Germinal center (tissue), 1 donor: Measurements from ENCODE around the gene CACHD1.

Experiments
- DNase-seq: peaks from one replicate; pipeline ENCODE4 v3.0.0; 2012; ENCODE audit warnings: mixed read lengths, low spot score

The CACHD1 gene

GRCh38 chr1:64523413-64524337 is 53.7 kb downstream of the CACHD1 start:
- DNase-seq: no peak

- DNase-seq: no peak
Measured at GRCh38 chr1:64524614-64525013, 54.7 kb downstream of the CACHD1 start.

GRCh38 chr1:64525116-64525686 is 55.3 kb downstream of the CACHD1 start:
- no peak for DNase-seq

- DNase-seq: no peak
Measured at GRCh38 chr1:64526312-64526711, 56.4 kb downstream of the CACHD1 start.

GRCh38 chr1:64527165-64527564 is 57.2 kb downstream of the CACHD1 start:
- no peak for DNase-seq

GRCh38 chr1:64527786-64528185 is 57.9 kb downstream of the CACHD1 start:
- DNase-seq: no peak

- no peak for DNase-seq
Measured at GRCh38 chr1:64530969-64531692, 61.2 kb downstream of the CACHD1 start.

- no peak for DNase-seq
Measured at GRCh38 chr1:64532646-64533045, 62.7 kb downstream of the CACHD1 start.

- no peak for DNase-seq
Measured at GRCh38 chr1:64535938-64536835, 66.3 kb downstream of the CACHD1 start.

- no peak for DNase-seq
Measured at GRCh38 chr1:64536836-64537490, 67.0 kb downstream of the CACHD1 start.

- DNase-seq: no peak
Measured at GRCh38 chr1:64537942-64538341, 68.0 kb downstream of the CACHD1 start.

GRCh38 chr1:64538389-64538788 is 68.5 kb downstream of the CACHD1 start:
- DNase-seq: no peak

- no peak for DNase-seq
Measured at GRCh38 chr1:64539289-64539688, 69.4 kb downstream of the CACHD1 start.

- DNase-seq: no peak
Measured at GRCh38 chr1:64539781-64540218, 69.9 kb downstream of the CACHD1 start.

GRCh38 chr1:64540265-64540791 is 70.4 kb downstream of the CACHD1 start:
- DNase-seq: no peak

GRCh38 chr1:64542118-64542517 is 72.2 kb downstream of the CACHD1 start:
- no peak for DNase-seq

- DNase-seq: no peak
Measured at GRCh38 chr1:64543831-64544230, 73.9 kb downstream of the CACHD1 start.

GRCh38 chr1:64545118-64545843 is 75.4 kb downstream of the CACHD1 start:
- no peak for DNase-seq

GRCh38 chr1:64546013-64546412 is 76.1 kb downstream of the CACHD1 start:
- DNase-seq: no peak
